Left colon (tissue), 2 donors: Measurements from ENCODE around the gene PDXDC1. TPM values are rescaled to one million over a fixed set of nuclear protein-coding genes. Genes with fewer than 3 reads are reported as not detected.
"Not testable (repeated sequence)": the region's sequence is repeated elsewhere in the genome, so short reads cannot be mapped to it uniquely, and the experiment has no call there.

Experiments used
- ATAC-seq: fragments of 200-7000 bp; cut with Tn5 transposase; one replicate; pipeline ENCODE4 v1.9.1; 2020; ENCODE audit warnings: mild to moderate bottlenecking, moderate library complexity
- DNase-seq, 2 donors: peaks; one replicate each; pipeline ENCODE4 v3.0.0-alpha.2; 2020
- intact Hi-C, 2 donors: fragments of 100-400 bp; cut with DNase I in 1 of 2; cut with micrococcal nuclease in 1 of 2; formaldehyde crosslinking; loops; one replicate each; pipeline versions ENCODE4 v1.11.2 to v1.14.0; 2022; cut with DNase I, micrococcal nuclease
- total RNA-seq, 2 donors: library from RNA; stranded (reverse); fragmentation: NEBNext Ultra II Directional; extraction: Animal tissue kit (Norgen Biotek cat#: 25700); gene quantifications; one replicate each; pipeline ENCODE4 v1.2.1, GENCODE V29; 2021
- donor health status: DM: no; HTN: no; CAD: no.
- donor health status: DM: yes; HTN: yes; CAD: no.

PDXDC1 gene
- total RNA-seq, 2 donors from 2014 or later: 203 to 244 TPM

DNA sequence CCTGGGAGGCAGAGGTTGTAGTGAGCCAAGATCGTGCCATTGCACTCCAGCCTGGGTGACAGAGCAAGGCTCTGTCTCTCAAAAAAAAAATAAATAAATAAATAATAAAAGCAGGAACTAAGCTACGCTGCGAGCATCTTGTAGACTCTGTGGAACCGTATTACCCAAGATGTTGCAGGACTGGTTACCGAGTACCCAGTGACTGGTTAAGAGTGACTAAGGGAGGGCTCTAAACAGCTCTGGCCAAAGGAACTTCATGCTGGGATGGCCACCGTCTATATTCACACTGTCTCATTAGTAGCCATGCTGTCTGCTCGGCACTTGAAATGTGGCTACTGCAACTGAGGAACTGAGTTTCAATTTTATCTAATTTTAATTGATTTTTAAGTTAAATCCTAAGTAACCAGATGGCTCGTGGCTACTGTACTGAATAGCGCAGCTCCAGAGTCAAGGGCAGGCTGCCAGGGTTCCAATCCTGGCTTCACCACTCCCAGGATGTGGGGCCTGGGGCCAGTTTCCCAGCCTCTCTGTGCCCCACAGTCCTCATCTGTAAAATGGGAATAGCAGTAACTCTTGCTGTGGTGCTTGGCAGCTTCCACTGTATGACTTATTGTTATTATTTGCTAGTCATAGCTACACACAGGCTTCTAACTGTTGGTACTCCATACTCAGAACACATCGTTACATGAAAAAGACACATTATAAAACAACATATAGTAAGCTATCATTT lies 78.1 kb downstream of the PDXDC1 start:
- ATAC-seq (no peak), DNase-seq (no peak)
- intact Hi-C loops: no loop called here

DNA sequence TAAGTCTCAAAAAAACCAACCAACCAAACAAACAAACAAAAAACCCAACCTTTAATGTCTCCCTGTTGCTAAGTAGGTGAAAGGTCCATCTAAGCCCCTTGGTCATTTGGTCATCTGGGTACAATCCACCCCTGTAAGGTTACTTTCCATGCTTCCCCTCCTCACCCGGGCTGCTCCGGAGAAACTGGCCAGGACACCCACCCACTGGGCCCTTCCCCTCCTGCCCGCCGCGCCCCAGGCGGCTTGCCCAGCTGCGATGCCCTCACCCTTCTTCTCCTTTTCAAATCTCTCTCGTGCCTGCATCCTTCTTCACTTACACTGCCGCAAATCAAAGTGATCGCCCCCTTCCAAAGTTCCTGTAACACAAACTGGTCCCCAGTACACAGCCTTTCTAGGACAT lies 79.1 kb downstream of the PDXDC1 start:
- intact Hi-C loops: no loop called here
- ATAC-seq (no peak), DNase-seq (no peak)

- ATAC-seq (no peak), DNase-seq (no peak)
- intact Hi-C loops: no loop called here
Measured at GRCh38 chr16:15054357-15055140, 79.7 kb downstream of the PDXDC1 start.

GRCh38 chr16:15055141-15056053 lies 80.6 kb downstream of the PDXDC1 start:
- DNase-seq: peak; percentile 55 to 74
- intact Hi-C loops: no loop called here
- ATAC-seq: peak; percentile 15

DNA sequence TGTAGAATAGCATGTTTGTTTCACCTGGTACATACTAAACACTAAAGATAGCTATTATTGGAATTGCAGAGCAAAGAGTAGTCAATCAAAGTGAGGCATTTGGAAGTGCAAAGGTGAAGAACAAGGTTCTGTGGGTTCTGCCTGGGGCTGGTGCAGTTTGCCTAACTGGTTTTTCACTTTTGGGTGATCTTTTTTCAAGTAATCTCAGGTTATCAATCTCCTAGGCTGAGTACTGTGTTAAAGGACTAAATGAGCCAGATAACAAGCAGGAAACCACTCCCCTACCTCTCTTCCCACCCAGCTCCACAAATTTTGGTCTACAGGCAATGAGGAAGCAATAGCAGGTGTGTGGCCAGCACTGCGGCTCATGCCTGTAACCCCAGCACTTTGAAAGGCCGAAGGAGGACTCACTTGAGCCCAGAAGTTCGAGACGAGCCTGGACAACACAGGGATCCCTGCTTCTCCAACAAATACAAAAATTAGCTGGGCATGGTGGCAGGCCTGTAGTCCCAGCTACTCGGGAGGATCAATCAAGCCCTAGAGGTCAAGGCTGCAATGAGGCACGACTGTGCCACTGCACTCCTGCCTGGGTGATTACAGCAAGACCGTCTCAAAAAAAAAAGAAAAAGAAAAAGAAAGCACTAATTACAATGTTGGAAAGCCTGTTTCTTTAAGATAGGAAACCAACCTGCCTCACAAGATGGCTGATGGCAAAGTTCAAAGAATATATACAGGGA lies 83.0 kb downstream of the PDXDC1 start:
- intact Hi-C loops: no loop called here
- ATAC-seq: peak; percentile 62
- peak; percentile 51 to 64 for DNase-seq

GRCh38 chr16:15059324-15059723 lies 84.5 kb downstream of the PDXDC1 start:
- intact Hi-C loops: no loop called here
- DNase-seq (no peak), ATAC-seq (no peak)

DNA sequence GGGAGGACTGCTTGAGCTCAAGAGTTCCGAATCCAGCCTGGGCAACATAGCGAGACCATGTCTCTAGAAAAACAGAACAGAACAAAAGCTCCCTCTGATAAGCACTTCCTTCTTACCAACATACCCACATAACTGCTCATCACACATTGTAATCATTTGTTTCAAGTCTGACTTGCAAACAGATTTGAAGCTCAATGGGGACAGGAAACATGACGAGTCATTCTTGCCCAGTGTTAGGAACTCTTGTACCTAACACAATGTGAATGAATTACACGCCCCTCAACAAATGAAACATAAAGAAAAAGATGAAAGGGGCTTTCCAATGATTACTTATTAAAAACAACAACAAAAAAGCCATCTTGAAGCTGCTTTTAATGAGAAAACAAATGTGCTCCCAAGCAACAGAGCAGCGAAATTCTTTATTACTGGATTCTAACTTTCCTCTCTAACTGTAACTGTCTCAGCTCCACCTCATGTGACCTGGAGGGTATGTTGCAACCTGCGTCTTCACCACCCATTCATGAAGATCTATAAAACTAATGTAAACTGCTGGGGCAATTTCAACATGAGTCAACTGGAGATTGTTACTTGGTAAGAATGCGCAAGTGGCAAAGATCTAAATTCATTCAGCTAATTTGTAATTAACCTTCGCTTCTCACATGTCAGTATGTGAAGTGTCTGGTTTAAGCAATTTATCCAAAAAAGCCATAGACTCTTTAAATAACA lies 87.4 kb downstream of the PDXDC1 start:
- DNase-seq (peak; percentile 41 to 43), ATAC-seq (peak; percentile 84)
- intact Hi-C loops: not testable (repeated sequence)

- ATAC-seq: peak; percentile 36
- DNase-seq, intact Hi-C loops: not testable (repeated sequence)
Measured at GRCh38 chr16:15065961-15066360, 91.1 kb downstream of the PDXDC1 start.

DNA sequence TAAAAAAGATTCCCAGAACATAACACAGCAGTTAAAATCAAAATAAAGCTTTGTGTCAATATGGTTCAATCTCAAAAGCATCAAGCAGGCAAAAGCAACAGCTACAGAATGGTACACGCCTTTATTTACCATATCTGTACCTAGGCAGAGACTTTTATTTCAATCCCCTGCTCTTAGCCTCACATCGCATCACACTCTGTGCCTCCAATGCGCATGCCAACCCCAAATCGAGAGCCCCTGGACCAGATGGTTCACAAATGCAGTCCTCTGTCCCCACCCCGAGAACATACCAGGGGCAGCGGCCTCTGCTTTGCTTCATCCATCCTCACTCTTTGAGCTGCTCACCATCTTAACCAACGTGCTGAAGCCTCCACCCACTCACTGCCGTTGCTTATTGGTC lies 91.9 kb downstream of the PDXDC1 start:
- ATAC-seq, DNase-seq, intact Hi-C loops: not testable (repeated sequence)

- intact Hi-C loops, DNase-seq, ATAC-seq: not testable (repeated sequence)
Measured at GRCh38 chr16:15071013-15071412, 96.2 kb downstream of the PDXDC1 start.

GRCh38 chr16:15071916-15072769 lies 97.3 kb downstream of the PDXDC1 start:
- DNase-seq, intact Hi-C loops: not testable (repeated sequence)
- peak; percentile 79 for ATAC-seq

- ATAC-seq (no peak), DNase-seq (no peak)
- intact Hi-C loops: no loop called here
Measured at GRCh38 chr16:15073101-15073500, 98.3 kb downstream of the PDXDC1 start.

DNA sequence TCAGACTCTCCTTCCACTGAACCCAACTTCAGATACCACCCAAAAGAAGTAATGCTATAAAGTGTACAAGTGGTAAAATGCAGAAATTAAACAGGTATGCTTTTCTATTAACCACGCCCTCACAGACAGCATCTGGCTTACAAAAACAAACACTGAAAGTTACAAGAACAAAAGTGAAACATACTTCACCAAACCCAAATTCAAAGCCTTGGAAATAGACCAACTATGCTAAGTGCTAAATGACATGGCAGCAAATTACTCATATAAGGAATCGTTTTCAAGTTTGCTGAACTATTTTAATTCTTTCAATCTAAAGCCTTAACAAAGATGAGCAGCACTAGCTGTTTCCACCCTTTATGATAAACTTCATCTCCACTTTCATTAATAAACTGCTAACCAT lies 101.3 kb downstream of the PDXDC1 start:
- DNase-seq, intact Hi-C loops, ATAC-seq: not testable (repeated sequence)

- DNase-seq, intact Hi-C loops, ATAC-seq: not testable (repeated sequence)
Measured at GRCh38 chr16:15080883-15081282, 106.1 kb downstream of the PDXDC1 start.

DNA sequence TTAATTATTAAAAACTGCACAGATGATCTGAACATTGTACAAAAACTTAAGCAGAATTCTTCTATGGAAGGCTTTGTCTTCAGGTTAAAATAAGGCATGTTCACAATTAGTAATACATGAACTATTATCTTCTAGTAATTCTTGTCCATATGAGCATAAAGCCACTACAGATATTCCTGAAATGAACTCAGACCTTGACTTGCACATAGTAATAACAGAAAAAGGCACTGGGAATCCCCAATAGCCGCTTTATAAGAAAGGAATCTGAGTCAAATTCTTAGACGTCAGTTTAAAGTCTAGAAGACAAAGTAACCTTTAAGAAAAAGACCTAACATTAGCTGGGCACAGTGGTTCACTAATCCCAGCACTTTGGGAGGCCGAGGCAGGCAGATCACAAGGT lies 108.0 kb downstream of the PDXDC1 start:
- DNase-seq, ATAC-seq, intact Hi-C loops: not testable (repeated sequence)

- intact Hi-C loops, ATAC-seq, DNase-seq: not testable (repeated sequence)
Measured at GRCh38 chr16:15090663-15091269, 115.9 kb downstream of the PDXDC1 start.
